Liver (tissue), 9 donors: ENCODE measurements around the gene CD27. TPM values are rescaled to one million over a fixed set of nuclear protein-coding genes. Genes with fewer than 3 reads are reported as not detected.

ENCODE experiments used
- DNase-seq: peaks from one replicate; pipeline ENCODE4 v3.0.0-alpha.2; 2017; ENCODE audit warnings: low spot score
- H3K27ac ChIP-seq, 2 donors: one replicate each; pipeline ENCODE4 v1.7.0; 2013; ENCODE audit warnings: inconsistent platforms in 2 of 2, low read length in 2 of 2, control low read depth in 1 of 2, low read depth in 1 of 2, mild to moderate bottlenecking in 1 of 2
- H3K27me3 ChIP-seq, 4 donors: one replicate each; pipeline versions ENCODE4 v1.6.1 to v1.7.0; 2013; ENCODE audit warnings: low read length in 3 of 4, inconsistent platforms in 1 of 4, mild to moderate bottlenecking in 1 of 4, moderate library complexity in 1 of 4; ENCODE audit not compliant: control insufficient read depth in 4 of 4, insufficient read depth in 4 of 4
- H3K36me3 ChIP-seq, 4 donors: one replicate each; pipeline versions ENCODE4 v1.6.1 to v1.7.0; 2013; ENCODE audit warnings: low read length in 3 of 4, mild to moderate bottlenecking in 3 of 4, low read depth in 1 of 4, moderate library complexity in 1 of 4; ENCODE audit not compliant: control insufficient read depth in 4 of 4, insufficient read depth in 3 of 4
- H3K4me1 ChIP-seq, 4 donors: one replicate each; pipeline versions ENCODE4 v1.6.1 to v1.7.0; 2013; ENCODE audit warnings: low read length in 3 of 4, mild to moderate bottlenecking in 3 of 4, moderate library complexity in 1 of 4; ENCODE audit not compliant: control insufficient read depth in 4 of 4, insufficient read depth in 4 of 4
- H3K4me3 ChIP-seq, 3 donors: one replicate each; pipeline versions ENCODE4 v1.6.1 to v1.7.0; 2013; ENCODE audit warnings: low read length in 3 of 3, control low read depth in 1 of 3, low read depth in 1 of 3, mild to moderate bottlenecking in 1 of 3
- H3K9ac ChIP-seq, 2 donors: one replicate each; pipeline ENCODE4 v1.7.0; 2013; ENCODE audit warnings: low read length in 2 of 2, mild to moderate bottlenecking in 2 of 2, moderate library complexity in 2 of 2, control low read depth in 1 of 2, low read depth in 1 of 2
- H3K9me3 ChIP-seq, 4 donors: one replicate each; pipeline versions ENCODE4 v1.6.1 to v1.7.0; 2013; ENCODE audit warnings: low read length in 3 of 4; ENCODE audit not compliant: control insufficient read depth in 4 of 4
- CTCF ChIP-seq: fragments of 150-350 bp; IDR thresholded peaks from 2 replicates; pipeline ENCODE4 v1.5.1; 2017; ENCODE audit warnings: improper control_type of control experiment, low read depth, low read length; ENCODE audit not compliant: missing input control
- EGR1 ChIP-seq, 2 donors: IDR thresholded peaks; 2 replicates each; pipeline ENCODE4 v1.6.1; 2016 to 2018; ENCODE audit warnings: antibody characterized with exemption in 2 of 2, low read depth in 2 of 2
- FOXA1 ChIP-seq: IDR thresholded peaks from 2 replicates; pipeline ENCODE4 v1.6.1; 2016; ENCODE audit warnings: antibody characterized with exemption
- FOXA2 ChIP-seq: IDR thresholded peaks from 2 replicates; pipeline ENCODE4 v1.6.1; 2016; ENCODE audit warnings: antibody characterized with exemption
- GABPA ChIP-seq, 2 donors: IDR thresholded peaks in 1 of 2; conservative IDR thresholded peaks in 1 of 2; 2 replicates each; pipeline ENCODE4 v1.6.1; 2016; ENCODE audit warnings: antibody characterized with exemption in 2 of 2, mild to moderate bottlenecking in 1 of 2, moderate library complexity in 1 of 2
- HNF4A ChIP-seq, 2 donors: conservative IDR thresholded peaks; 2 replicates each; pipeline ENCODE4 v1.6.1; 2016; ENCODE audit warnings: antibody characterized with exemption in 2 of 2, mild to moderate bottlenecking in 2 of 2
- HNF4G ChIP-seq: IDR thresholded peaks from 2 replicates; pipeline ENCODE4 v1.6.1; 2016; ENCODE audit warnings: antibody characterized with exemption
- JUND ChIP-seq, 2 donors: IDR thresholded peaks; 2 replicates each; pipeline ENCODE4 v1.6.1; 2016; ENCODE audit warnings: antibody characterized with exemption in 2 of 2
- MAX ChIP-seq: IDR thresholded peaks from 2 replicates; pipeline ENCODE4 v1.6.1; 2016; ENCODE audit warnings: antibody characterized with exemption
- RAD21 ChIP-seq, 2 donors: IDR thresholded peaks; 2 replicates each; pipeline ENCODE4 v1.6.1; 2016; ENCODE audit warnings: antibody characterized with exemption in 2 of 2, mild to moderate bottlenecking in 2 of 2
- REST ChIP-seq: IDR thresholded peaks from 2 replicates; pipeline ENCODE4 v1.6.1; 2016; ENCODE audit warnings: antibody characterized with exemption, mild to moderate bottlenecking
- SP1 ChIP-seq: IDR thresholded peaks from 2 replicates; pipeline ENCODE4 v1.6.1; 2018; ENCODE audit warnings: antibody characterized with exemption, mild to moderate bottlenecking
- TAF1 ChIP-seq: conservative IDR thresholded peaks from 2 replicates; pipeline ENCODE4 v1.6.1; 2016; ENCODE audit warnings: antibody characterized with exemption, mild to moderate bottlenecking
- YY1 ChIP-seq: IDR thresholded peaks from 2 replicates; pipeline ENCODE4 v1.6.1; 2016; ENCODE audit warnings: antibody characterized with exemption, mild to moderate bottlenecking
- ZBTB33 ChIP-seq: IDR thresholded peaks from 2 replicates; pipeline ENCODE4 v1.6.1; 2016; ENCODE audit warnings: antibody characterized with exemption
- WGBS: extraction: QIAGEN DNeasy Blood & Tissue Kit; methylation state at CpG from one replicate; pipeline ENCODE4 v1.1.7; 2013; 5-methylcytosine and 5-hydroxymethylcytosine counted together
- polyA plus RNA-seq, 2 donors: library from polyadenylated mRNA; stranded (reverse) in 1 of 2; unstranded in 1 of 2; fragments of 200-250 nt in 1 of 2; fragments of >200 nt in 1 of 2; fragmentation: Nextera tagmentation in 1 of 2; extraction: Ambion mirVana in 1 of 2; gene quantifications; one replicate each; pipeline versions ENCODE4 v1.2.1 to v1.2.3, GENCODE V29; 2013 to 2015
- total RNA-seq, 2 donors: library from RNA; depleted of rRNA; stranded (reverse); fragments of >200 nt; gene quantifications; one replicate each; pipeline ENCODE4 v1.2.3, GENCODE V29; 2014
- donor health status: healthy.
- donor health status: healthy.
- donor health status: healthy.
- donor health status: healthy.
- donor health status: healthy.

Gene CD27
- total and polyA plus RNA-seq, 4 donors, result 0.28 to 2.5 (median 0.62) TPM

DNA sequence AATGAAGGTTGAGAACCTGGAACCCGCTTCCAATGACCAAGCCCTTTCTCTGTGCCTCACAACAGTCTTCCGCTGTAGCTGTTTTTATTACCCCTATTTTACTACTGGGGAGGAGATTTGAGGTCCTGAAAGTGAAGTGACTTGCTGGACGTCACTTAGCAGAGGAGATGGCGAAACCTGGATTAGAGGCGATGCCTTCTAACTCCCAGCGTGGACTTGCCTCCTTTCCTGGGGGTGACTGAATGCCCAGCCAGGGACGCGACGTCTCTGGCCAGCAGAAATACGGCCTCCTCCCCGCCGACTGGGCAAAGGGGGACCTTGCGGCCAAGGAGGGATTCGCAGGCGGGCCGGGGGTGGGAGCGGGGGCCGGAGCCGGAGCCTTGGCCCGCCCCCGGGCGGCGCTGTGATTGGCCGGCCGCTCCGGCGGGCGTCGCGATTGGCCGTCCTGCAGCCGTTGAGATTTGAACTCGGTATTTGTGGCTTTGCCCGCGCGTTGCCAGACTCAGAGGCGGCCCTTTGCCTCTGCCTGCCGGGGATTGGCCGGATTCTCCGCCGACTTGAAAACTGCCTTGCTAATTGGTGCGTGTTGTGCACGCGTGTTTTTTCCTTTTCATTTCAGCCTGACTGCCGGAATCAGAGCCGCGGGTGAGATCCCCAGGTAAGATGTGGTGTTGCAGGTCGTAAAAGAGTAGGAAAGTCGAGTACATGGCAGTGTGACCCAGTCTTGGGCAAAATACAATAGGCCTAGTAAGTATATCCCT lies 48.9 kb downstream of the CD27 start, which contains the start of gene NCAPD2:
Gene NCAPD2 (plus strand): TSS at position 606 of the 761 bp plus-strand sequence. CDS start 997 bp downstream, outside the sequence.
- Histone ChIP-seq H3K27ac (peak within 1 kb of the TSS; percentile 90 to 100), H3K36me3 (peaks cover 0 to 19% (median 4%) of the 10 kb centered on the region in 4 donors), H3K9ac (peak within 1 kb of the TSS; percentile 81 to 97), H3K9me3 (no peaks in the 10 kb centered on the region), H3K4me3 (peak within 1 kb of the TSS; percentile 77 to 89 (median 85)), H3K27me3 (no peaks in the 10 kb centered on the region), H3K4me1 (peaks cover 2 to 32% (median 20%) of the 10 kb centered on the region in 4 donors)
- no peak for TF ChIP-seq YY1
- peak; percentile 33 for TF ChIP-seq CTCF
- no peak for TF ChIP-seq HNF4G
- TF ChIP-seq REST, result no peak
- peak in 1 of 2 donors; percentile 35 for TF ChIP-seq RAD21 (IDR thresholded peaks at IDR 0.05)
- TF ChIP-seq EGR1 (IDR thresholded peaks at IDR 0.05; ENCODE audit: low read depth in 2 of 2), result no peak
- peak; percentile 30 to 66 for TF ChIP-seq GABPA (IDR thresholded peaks at IDR 0.05 in 1 of 2, conservative IDR thresholded peaks at IDR 0.05 in 1 of 2)
- TF ChIP-seq JUND (IDR thresholded peaks at IDR 0.05), result no peak
- TF ChIP-seq SP1, result no peak
- TF ChIP-seq FOXA1, result no peak
- no peak for TF ChIP-seq ZBTB33
- no peak for TF ChIP-seq FOXA2
- no peak for TF ChIP-seq TAF1
- under 1% methylated on average over 49 of the region's 49 CpGs for WGBS
- DNase-seq, result peak; percentile 93

DNA sequence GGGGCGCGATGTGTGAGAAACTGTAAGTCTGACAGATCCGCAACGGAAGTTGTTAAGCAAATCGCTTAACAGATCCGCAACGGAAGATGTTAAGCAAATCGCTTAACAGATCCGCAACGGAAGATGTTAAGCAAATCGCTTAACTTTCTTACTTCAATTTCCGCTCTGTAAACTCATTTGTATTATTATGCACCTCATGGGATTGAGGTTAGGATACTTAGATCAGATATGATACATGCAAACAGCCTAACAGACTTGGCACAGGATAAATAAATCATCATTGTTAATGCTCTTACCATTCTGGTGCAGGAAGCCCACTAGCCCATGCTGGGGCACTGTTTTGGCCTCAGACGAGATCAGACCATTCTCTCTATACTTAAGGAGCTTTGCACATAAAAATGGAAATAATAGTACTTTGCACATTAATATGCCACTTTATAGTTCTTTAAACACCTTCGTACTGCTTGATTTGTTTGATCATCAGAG lies 49.5 kb downstream of the CD27 start:
- Histone ChIP-seq H3K27me3 (no peaks in the 10 kb centered on the region), H3K4me3 (peak overlapping the region; percentile 53 to 79 (median 77)), H3K4me1 (peaks cover 2 to 32% (median 20%) of the 10 kb centered on the region in 4 donors), H3K36me3 (peaks cover 2 to 24% (median 6%) of the 10 kb centered on the region in 4 donors), H3K9me3 (no peaks in the 10 kb centered on the region), H3K9ac (peak overlapping the region in 1 of 2 donors; percentile 8), H3K27ac (peak overlapping the region; percentile 90 to 100)
- TF ChIP-seq MAX (peak; percentile 50), RAD21 (IDR thresholded peaks at IDR 0.05) (peak in 1 of 2 donors; percentile 4), HNF4A (conservative IDR thresholded peaks at IDR 0.05) (no peak), ZBTB33 (no peak)
- no peak for DNase-seq
- WGBS, result 2% methylated on average over 14 of the region's 14 CpGs
